Activated naive CD4-positive, alpha-beta T cell treated with anti-CD3 and anti-CD28 coated beads, Interleukin-2, amount 50 U/mL, for 24 hours (primary cell): ENCODE data around the gene SMCO4.

Experiments
- H3K27ac Mint-ChIP-seq: one replicate; pipeline ENCODE4 v1.8.0; 2021; ENCODE audit warnings: mild to moderate bottlenecking, mixed read lengths
- H3K27me3 Mint-ChIP-seq: one replicate; pipeline ENCODE4 v1.8.0; 2021; ENCODE audit warnings: mixed read lengths
- H3K36me3 Mint-ChIP-seq: one replicate; pipeline ENCODE4 v1.8.0; 2021; ENCODE audit warnings: mixed read lengths
- H3K4me1 Mint-ChIP-seq: one replicate; pipeline ENCODE4 v1.8.0; 2021; ENCODE audit warnings: mixed read lengths
- H3K4me3 Mint-ChIP-seq: one replicate; pipeline ENCODE4 v1.8.0; 2021; ENCODE audit warnings: mild to moderate bottlenecking, mixed read lengths
- H3K9me3 Mint-ChIP-seq: one replicate; pipeline ENCODE4 v1.8.0; 2021; ENCODE audit warnings: mixed read lengths

Gene SMCO4

GRCh38 chr11:93570759-93571413 is 27.7 kb upstream of the SMCO4 start:
- H3K27me3 Mint-ChIP-seq = peaks cover 2% of the 10 kb centered on the region
- no peaks in the 10 kb centered on the region for H3K36me3 Mint-ChIP-seq
- no peak overlapping the region for H3K27ac Mint-ChIP-seq
- H3K9me3 Mint-ChIP-seq = no peaks in the 10 kb centered on the region
- no peaks in the 10 kb centered on the region for H3K4me1 Mint-ChIP-seq
- no peak overlapping the region for H3K4me3 Mint-ChIP-seq

- H3K27me3 Mint-ChIP-seq = no peaks in the 10 kb centered on the region
Observed at GRCh38 chr11:93569496-93569895, 26.3 kb upstream of the SMCO4 start.

GRCh38 chr11:93568726-93569125 is 25.5 kb upstream of the SMCO4 start:
- Mint-ChIP-seq H3K36me3 (no peaks in the 10 kb centered on the region), H3K9me3 (no peaks in the 10 kb centered on the region), H3K4me3 (no peak overlapping the region), H3K27ac (no peak overlapping the region), H3K27me3 (no peaks in the 10 kb centered on the region), H3K4me1 (no peaks in the 10 kb centered on the region)

More at GRCh38 chr11:93569496-93569895, 26.3 kb upstream of the SMCO4 start:
- Mint-ChIP-seq H3K36me3 (no peaks in the 10 kb centered on the region), H3K4me3 (no peak overlapping the region), H3K27ac (no peak overlapping the region), H3K9me3 (no peaks in the 10 kb centered on the region), H3K4me1 (no peaks in the 10 kb centered on the region)

GRCh38 chr11:93567401-93567895 is 24.3 kb upstream of the SMCO4 start:
- H3K36me3 Mint-ChIP-seq = no peaks in the 10 kb centered on the region
- H3K27ac Mint-ChIP-seq = no peak overlapping the region
- H3K4me1 Mint-ChIP-seq = no peaks in the 10 kb centered on the region
- H3K4me3 Mint-ChIP-seq = no peak overlapping the region
- H3K27me3 Mint-ChIP-seq = no peaks in the 10 kb centered on the region
- no peaks in the 10 kb centered on the region for H3K9me3 Mint-ChIP-seq

GRCh38 chr11:93564895-93565294 is 21.7 kb upstream of the SMCO4 start:
- Mint-ChIP-seq H3K36me3 (no peaks in the 10 kb centered on the region), H3K4me3 (no peak overlapping the region), H3K27me3 (no peaks in the 10 kb centered on the region), H3K4me1 (no peaks in the 10 kb centered on the region), H3K27ac (no peak overlapping the region), H3K9me3 (no peaks in the 10 kb centered on the region)

GRCh38 chr11:93563857-93564256 is 20.7 kb upstream of the SMCO4 start:
- no peaks in the 10 kb centered on the region for H3K36me3 Mint-ChIP-seq
- no peaks in the 10 kb centered on the region for H3K27me3 Mint-ChIP-seq
- H3K4me3 Mint-ChIP-seq = no peak overlapping the region
- H3K4me1 Mint-ChIP-seq = no peaks in the 10 kb centered on the region
- H3K27ac Mint-ChIP-seq = no peak overlapping the region
- H3K9me3 Mint-ChIP-seq = no peaks in the 10 kb centered on the region

GRCh38 chr11:93560199-93560932 is 17.2 kb upstream of the SMCO4 start:
- no peak overlapping the region for H3K4me3 Mint-ChIP-seq
- no peaks in the 10 kb centered on the region for H3K9me3 Mint-ChIP-seq
- no peaks in the 10 kb centered on the region for H3K4me1 Mint-ChIP-seq
- H3K27me3 Mint-ChIP-seq = peaks cover 6% of the 10 kb centered on the region
- H3K36me3 Mint-ChIP-seq = no peaks in the 10 kb centered on the region
- H3K27ac Mint-ChIP-seq = no peak overlapping the region

- H3K36me3 Mint-ChIP-seq = no peaks in the 10 kb centered on the region
- H3K27ac Mint-ChIP-seq = no peak overlapping the region
- H3K9me3 Mint-ChIP-seq = no peaks in the 10 kb centered on the region
- H3K4me3 Mint-ChIP-seq = no peak overlapping the region
- H3K4me1 Mint-ChIP-seq = no peaks in the 10 kb centered on the region
- H3K27me3 Mint-ChIP-seq = peaks cover 10% of the 10 kb centered on the region
Observed at GRCh38 chr11:93559681-93560080, 16.5 kb upstream of the SMCO4 start.

GRCh38 chr11:93552874-93553273 is 9.7 kb upstream of the SMCO4 start:
- H3K4me3 Mint-ChIP-seq = no peak overlapping the region
- peaks cover 20% of the 10 kb centered on the region for H3K27me3 Mint-ChIP-seq
- no peaks in the 10 kb centered on the region for H3K9me3 Mint-ChIP-seq
- H3K4me1 Mint-ChIP-seq = no peaks in the 10 kb centered on the region
- H3K36me3 Mint-ChIP-seq = no peaks in the 10 kb centered on the region
- H3K27ac Mint-ChIP-seq = no peak overlapping the region

GRCh38 chr11:93549976-93550375 is 6.8 kb upstream of the SMCO4 start:
- Mint-ChIP-seq H3K9me3 (no peaks in the 10 kb centered on the region), H3K27ac (no peak overlapping the region), H3K27me3 (peaks cover 12% of the 10 kb centered on the region), H3K4me3 (no peak overlapping the region), H3K36me3 (no peaks in the 10 kb centered on the region), H3K4me1 (no peaks in the 10 kb centered on the region)

- H3K4me1 Mint-ChIP-seq = peaks cover 4% of the 10 kb centered on the region
- H3K27me3 Mint-ChIP-seq = peaks cover 10% of the 10 kb centered on the region
- H3K27ac Mint-ChIP-seq = no peak overlapping the region
- no peaks in the 10 kb centered on the region for H3K9me3 Mint-ChIP-seq
- no peak overlapping the region for H3K4me3 Mint-ChIP-seq
- H3K36me3 Mint-ChIP-seq = no peaks in the 10 kb centered on the region
Observed at GRCh38 chr11:93548679-93549319, 5.6 kb upstream of the SMCO4 start.

GRCh38 chr11:93547773-93548172 is 4.6 kb upstream of the SMCO4 start:
- Mint-ChIP-seq H3K4me3 (no peak overlapping the region), H3K27me3 (peaks cover 10% of the 10 kb centered on the region)

GRCh38 chr11:93547028-93547427 is 3.8 kb upstream of the SMCO4 start:
- no peak overlapping the region for H3K27ac Mint-ChIP-seq
- H3K36me3 Mint-ChIP-seq = no peaks in the 10 kb centered on the region
- peaks cover 8% of the 10 kb centered on the region for H3K27me3 Mint-ChIP-seq
- H3K9me3 Mint-ChIP-seq = no peaks in the 10 kb centered on the region
- H3K4me1 Mint-ChIP-seq = peaks cover 13% of the 10 kb centered on the region
- H3K4me3 Mint-ChIP-seq = no peak overlapping the region

More at GRCh38 chr11:93547773-93548172, 4.6 kb upstream of the SMCO4 start:
- Mint-ChIP-seq H3K36me3 (no peaks in the 10 kb centered on the region), H3K9me3 (no peaks in the 10 kb centered on the region), H3K27ac (no peak overlapping the region), H3K4me1 (peaks cover 9% of the 10 kb centered on the region)

- Mint-ChIP-seq H3K9me3 (no peaks in the 10 kb centered on the region), H3K36me3 (no peaks in the 10 kb centered on the region), H3K4me1 (peaks cover 18% of the 10 kb centered on the region), H3K27me3 (peaks cover 5% of the 10 kb centered on the region), H3K4me3 (no peak overlapping the region), H3K27ac (no peak overlapping the region)
Observed at GRCh38 chr11:93545566-93545965, 2.4 kb upstream of the SMCO4 start.

- no peaks in the 10 kb centered on the region for H3K27me3 Mint-ChIP-seq
- no peak overlapping the region for H3K27ac Mint-ChIP-seq
- H3K4me1 Mint-ChIP-seq = peaks cover 18% of the 10 kb centered on the region
- H3K36me3 Mint-ChIP-seq = no peaks in the 10 kb centered on the region
- H3K4me3 Mint-ChIP-seq = peak overlapping the region; percentile 83
- H3K9me3 Mint-ChIP-seq = no peaks in the 10 kb centered on the region
Observed at GRCh38 chr11:93542811-93543229, 371 bp downstream of the SMCO4 start.
